Myocyte (in vitro differentiated cells): ENCODE results near the gene ITK. TPM values are rescaled to one million over a fixed set of nuclear protein-coding genes. Genes with fewer than 3 reads are reported as not detected.
A peak's percentile ranks its signal among the peaks of the same experiment; 100 is the strongest.
"Not testable (repeated sequence)": the region's sequence is repeated elsewhere in the genome, so short reads cannot be mapped to it uniquely, and the experiment has no call there.

Experiments used
- DNase-seq: peaks from one replicate; pipeline ENCODE4 v3.0.0-alpha.2; 2012; ENCODE audit warnings: low read depth
- total RNA-seq: library from RNA; depleted of rRNA; stranded (reverse); fragments of >200 nt; gene quantifications from 2 replicates; pipeline ENCODE4 v1.2.3, GENCODE V29; 2014

The ITK gene
- total RNA-seq, 1 donor from 2014 or later: not detected

GRCh38 chr5:157210652-157211051 lies 30.0 kb downstream of the ITK start:
- not testable (repeated sequence) for DNase-seq

- DNase-seq: no peak
Measured at GRCh38 chr5:157212307-157212706, 31.7 kb downstream of the ITK start.

GRCh38 chr5:157213527-157214243 lies 33.0 kb downstream of the ITK start:
- DNase-seq: no peak

- no peak for DNase-seq
Measured at GRCh38 chr5:157214415-157214814, 33.8 kb downstream of the ITK start.

GRCh38 chr5:157214861-157215513 lies 34.3 kb downstream of the ITK start:
- DNase-seq: no peak

- DNase-seq: no peak
Measured at GRCh38 chr5:157215514-157216167, 35.0 kb downstream of the ITK start.

GRCh38 chr5:157216391-157217142 lies 35.9 kb downstream of the ITK start:
- no peak for DNase-seq

GRCh38 chr5:157217289-157218024 lies 36.8 kb downstream of the ITK start:
- DNase-seq: peak; percentile 6

GRCh38 chr5:157219491-157220271 lies 39.0 kb downstream of the ITK start:
- DNase-seq: no peak

- DNase-seq: no peak
Measured at GRCh38 chr5:157221959-157222358, 41.3 kb downstream of the ITK start.

GRCh38 chr5:157222506-157223230 lies 42.0 kb downstream of the ITK start:
- DNase-seq: peak; percentile 52

- DNase-seq: no peak
Measured at GRCh38 chr5:157225469-157226422, 45.1 kb downstream of the ITK start.

- no peak for DNase-seq
Measured at GRCh38 chr5:157230610-157231009, 50.0 kb downstream of the ITK start.

GRCh38 chr5:157232706-157233105 lies 52.1 kb downstream of the ITK start:
- DNase-seq: no peak

- DNase-seq: no peak
Measured at GRCh38 chr5:157233515-157233914, 52.9 kb downstream of the ITK start.

- DNase-seq: no peak
Measured at GRCh38 chr5:157236423-157236822, 55.8 kb downstream of the ITK start.

- DNase-seq: no peak
Measured at GRCh38 chr5:157241483-157241882, 60.8 kb downstream of the ITK start.

- not testable (repeated sequence) for DNase-seq
Measured at GRCh38 chr5:157244704-157245103, 64.1 kb downstream of the ITK start.
